Neural cell (in vitro differentiated cells): ENCODE data around the gene TMEFF2. TPM values are rescaled to one million over a fixed set of nuclear protein-coding genes. Genes with fewer than 3 reads are reported as not detected.
A peak's percentile ranks its signal among the peaks of the same experiment; 100 is the strongest.

Experiments used
- H2AFZ ChIP-seq: fragments of 200-600, 300-800 bp; sonication (generic), shearing (Covaris generic); 2 replicates; pipeline ENCODE4 v1.6.0; 2014; ENCODE audit warnings: low read depth, mild to moderate bottlenecking, antibody characterized with exemption, low read length, moderate library complexity
- H3F3A ChIP-seq: fragments of 200-600 bp; shearing (Covaris generic); 2 replicates; pipeline ENCODE4 v1.6.1; 2016; ENCODE audit warnings: mild to moderate bottlenecking, moderate library complexity, mixed read lengths, antibody characterized with exemption, low read length; ENCODE audit not compliant: insufficient read depth, poor library complexity, severe bottlenecking
- H3K27ac ChIP-seq: fragments of 200-600, 300-800 bp; sonication (generic), shearing (Covaris generic); 2 replicates; pipeline ENCODE4 v1.5.1; 2014; ENCODE audit warnings: mild to moderate bottlenecking, low read length, moderate library complexity
- H3K27me3 ChIP-seq: fragments of 300-800, 200-600 bp; sonication (generic), shearing (Covaris generic); 2 replicates; pipeline ENCODE4 v1.6.0; 2014; ENCODE audit warnings: mild to moderate bottlenecking, low read depth, low read length, moderate library complexity; ENCODE audit not compliant: insufficient read depth
- H3K36me3 ChIP-seq: fragments of 300-800, 200-600 bp; sonication (generic), shearing (Covaris generic); 2 replicates; pipeline ENCODE4 v1.5.1; 2014; ENCODE audit warnings: mild to moderate bottlenecking, antibody characterized with exemption, low read length, moderate library complexity; ENCODE audit not compliant: insufficient read depth
- H3K4me2 ChIP-seq: fragments of 300-800, 200-600 bp; sonication (generic), shearing (Covaris generic); 2 replicates; pipeline ENCODE4 v1.6.0; 2014; ENCODE audit warnings: mild to moderate bottlenecking, low read length
- H3K4me3 ChIP-seq: fragments of 300-800, 200-600 bp; sonication (generic), shearing (Covaris generic); 2 replicates; pipeline ENCODE4 v1.5.1; 2014; ENCODE audit warnings: mild to moderate bottlenecking, low read length, moderate library complexity
- H3K79me2 ChIP-seq: fragments of 200-600 bp; shearing (Covaris generic); replicated peaks from 2 replicates; pipeline ENCODE4 v1.6.0; 2014; ENCODE audit warnings: mild to moderate bottlenecking, low read length, moderate library complexity; ENCODE audit not compliant: insufficient read depth
- H3K9ac ChIP-seq: fragments of 300-800, 200-600 bp; sonication (generic), shearing (Covaris generic); 2 replicates; pipeline ENCODE4 v1.6.1; 2016; ENCODE audit warnings: mild to moderate bottlenecking, low read length, mixed read lengths
- H3K9me2 ChIP-seq: fragments of 200-600 bp; shearing (Covaris generic); 2 replicates; pipeline ENCODE4 v1.6.1; 2016; ENCODE audit warnings: mild to moderate bottlenecking, low read length, mixed read lengths; ENCODE audit not compliant: insufficient read depth
- H3K9me3 ChIP-seq: fragments of 200-600, 300-800 bp; sonication (generic), shearing (Covaris generic); 2 replicates; pipeline ENCODE4 v1.6.1; 2016; ENCODE audit warnings: mild to moderate bottlenecking, mixed run types, low read length, moderate library complexity, mixed read lengths
- H4K20me1 ChIP-seq: fragments of 200-600 bp; shearing (Covaris generic); 2 replicates; pipeline ENCODE4 v1.6.1; 2016; ENCODE audit warnings: mild to moderate bottlenecking, mixed run types; ENCODE audit not compliant: insufficient read depth
- CTCF ChIP-seq: fragments of 450-650 bp; IDR thresholded peaks from 2 replicates; pipeline ENCODE4 v1.5.1; 2014; ENCODE audit warnings: antibody characterized with exemption, mild to moderate bottlenecking, moderate library complexity; ENCODE audit not compliant: poor library complexity, severe bottlenecking
- EP300 ChIP-seq: fragments of 450-650 bp; conservative IDR thresholded peaks from 2 replicates; pipeline ENCODE4 v1.6.1; 2014; ENCODE audit warnings: antibody characterized with exemption, mild to moderate bottlenecking, moderate library complexity; ENCODE audit not compliant: poor library complexity, severe bottlenecking
- EZH2 ChIP-seq: fragments of 200-600, 300-800 bp; shearing (Covaris generic), sonication (generic); IDR thresholded peaks from 2 replicates; pipeline ENCODE4 v1.6.1; 2014; ENCODE audit warnings: antibody characterized with exemption, low read length, borderline replicate concordance, mild to moderate bottlenecking; ENCODE audit not compliant: insufficient read depth, poor library complexity, severe bottlenecking
- MXI1 ChIP-seq: fragments of 450-650 bp; conservative IDR thresholded peaks from 2 replicates; pipeline ENCODE4 v1.6.1; 2014; ENCODE audit warnings: antibody characterized with exemption, mild to moderate bottlenecking; ENCODE audit not compliant: poor library complexity, severe bottlenecking
- POLR2AphosphoS5 ChIP-seq: IDR thresholded peaks from 2 replicates; pipeline ENCODE4 v1.6.1; 2012
- RAD21 ChIP-seq: fragments of 450-650 bp; conservative IDR thresholded peaks from 2 replicates; pipeline ENCODE4 v1.6.1; 2014; ENCODE audit warnings: antibody characterized with exemption, mild to moderate bottlenecking, moderate library complexity
- REST ChIP-seq: IDR thresholded peaks from 2 replicates; pipeline ENCODE4 v1.6.1; 2012; ENCODE audit warnings: borderline replicate concordance
- SMC3 ChIP-seq: fragments of 450-650 bp; conservative IDR thresholded peaks from 2 replicates; pipeline ENCODE4 v1.6.1; 2014; ENCODE audit warnings: antibody characterized with exemption, mild to moderate bottlenecking, moderate library complexity; ENCODE audit not compliant: poor library complexity
- TAF1 ChIP-seq: IDR thresholded peaks from 2 replicates; pipeline ENCODE4 v1.6.1; 2012; ENCODE audit warnings: low read depth
- polyA plus RNA-seq: library from polyadenylated mRNA; depleted of rRNA; stranded (reverse); fragments of >200 nt; gene quantifications from 2 replicates; pipeline ENCODE4 v1.2.3, GENCODE V29; 2014

The TMEFF2 gene
- polyA plus RNA-seq, 1 donor from 2014 or later: 24.6 TPM

- H3K4me2 ChIP-seq: no peak overlapping the region
Measured at GRCh38 chr2:192026059-192026824, 168.5 kb downstream of the TMEFF2 start.

GRCh38 chr2:192025637-192026036, 169.1 kb downstream of the TMEFF2 start:
- H3K9me3 ChIP-seq: no peaks in the 10 kb centered on the region
- no peak overlapping the region for H2AFZ ChIP-seq
- no peaks in the 10 kb centered on the region for H3K9me2 ChIP-seq
- no peaks in the 10 kb centered on the region for H4K20me1 ChIP-seq
- no peak overlapping the region for H3K27ac ChIP-seq
- no peaks in the 10 kb centered on the region for H3K36me3 ChIP-seq
- no peak overlapping the region for H3K4me2 ChIP-seq
- H3K79me2 ChIP-seq: no peaks in the 10 kb centered on the region
- no peak overlapping the region for H3K9ac ChIP-seq
- no peaks in the 10 kb centered on the region for H3F3A ChIP-seq
- no peak overlapping the region for H3K4me3 ChIP-seq
- no peaks in the 10 kb centered on the region for H3K27me3 ChIP-seq
- TF ChIP-seq RAD21 (no peak), EZH2 (no peak), TAF1 (no peak), POLR2AphosphoS5 (no peak), REST (no peak), MXI1 (no peak)

More at GRCh38 chr2:192026059-192026824, 168.5 kb downstream of the TMEFF2 start:
- no peaks in the 10 kb centered on the region for H4K20me1 ChIP-seq
- no peaks in the 10 kb centered on the region for H3K27me3 ChIP-seq
- H3F3A ChIP-seq: no peaks in the 10 kb centered on the region
- TF ChIP-seq REST (no peak), SMC3 (no peak), TAF1 (no peak), POLR2AphosphoS5 (no peak), CTCF (no peak), EP300 (peak; percentile 33)
- no peaks in the 10 kb centered on the region for H3K9me2 ChIP-seq
- no peak overlapping the region for H2AFZ ChIP-seq
- H3K9ac ChIP-seq: no peak overlapping the region
- H3K4me3 ChIP-seq: no peak overlapping the region
- no peaks in the 10 kb centered on the region for H3K79me2 ChIP-seq
- no peaks in the 10 kb centered on the region for H3K9me3 ChIP-seq
- no peak overlapping the region for H3K27ac ChIP-seq
- H3K36me3 ChIP-seq: no peaks in the 10 kb centered on the region
